K562 treated with DMSO at 1 percent for 48 hours (cell line): ENCODE results near the gene G3BP1. TPM values are rescaled to one million over a fixed set of nuclear protein-coding genes. Genes with fewer than 3 reads are reported as not detected.

ENCODE experiments used
- total RNA-seq: library from RNA; unstranded; fragments of 300-600 nt; gene quantifications from 2 replicates; pipeline ENCODE4 v1.2.3, GENCODE V29; 2022; ENCODE audit warnings: low replicate concordance; ENCODE audit errors: extremely low read depth

Gene G3BP1
- total RNA-seq, result not detected in 2 replicates

GRCh38 chr5:151771259-151772028 is at the start of gene G3BP1:
TSS of gene G3BP1 (plus strand) at chr5:151771954. CDS start at chr5:151786621, 14,667 bp downstream.

GRCh38 chr5:151758430-151759241 is 13.1 kb upstream of the G3BP1 start, which contains the start of gene ATOX1:
TSS of gene ATOX1 (minus strand) at chr5:151758631. CDS start at chr5:151758551, 80 bp downstream.

Other genes with a start within 250 kb of the G3BP1 start
- gene FAT2, start 180.6 kb upstream of the G3BP1 start, total RNA-seq, result not detected in 2 replicates
- not detected in 2 replicates for gene SPARC, start 85.0 kb upstream of the G3BP1 start, total RNA-seq
- gene ATOX1, start 13.3 kb upstream of the G3BP1 start, total RNA-seq, result not detected in 2 replicates
- not detected in 2 replicates for gene GLRA1, start 152.9 kb downstream of the G3BP1 start, total RNA-seq